ENCODE results near the gene SCFD2. TPM values are rescaled to one million over a fixed set of nuclear protein-coding genes. Genes with fewer than 3 reads are reported as not detected.

The SCFD2 gene
- total RNA-seq, 1 experiment from 2014 or later = 12.4 TPM

DNA sequence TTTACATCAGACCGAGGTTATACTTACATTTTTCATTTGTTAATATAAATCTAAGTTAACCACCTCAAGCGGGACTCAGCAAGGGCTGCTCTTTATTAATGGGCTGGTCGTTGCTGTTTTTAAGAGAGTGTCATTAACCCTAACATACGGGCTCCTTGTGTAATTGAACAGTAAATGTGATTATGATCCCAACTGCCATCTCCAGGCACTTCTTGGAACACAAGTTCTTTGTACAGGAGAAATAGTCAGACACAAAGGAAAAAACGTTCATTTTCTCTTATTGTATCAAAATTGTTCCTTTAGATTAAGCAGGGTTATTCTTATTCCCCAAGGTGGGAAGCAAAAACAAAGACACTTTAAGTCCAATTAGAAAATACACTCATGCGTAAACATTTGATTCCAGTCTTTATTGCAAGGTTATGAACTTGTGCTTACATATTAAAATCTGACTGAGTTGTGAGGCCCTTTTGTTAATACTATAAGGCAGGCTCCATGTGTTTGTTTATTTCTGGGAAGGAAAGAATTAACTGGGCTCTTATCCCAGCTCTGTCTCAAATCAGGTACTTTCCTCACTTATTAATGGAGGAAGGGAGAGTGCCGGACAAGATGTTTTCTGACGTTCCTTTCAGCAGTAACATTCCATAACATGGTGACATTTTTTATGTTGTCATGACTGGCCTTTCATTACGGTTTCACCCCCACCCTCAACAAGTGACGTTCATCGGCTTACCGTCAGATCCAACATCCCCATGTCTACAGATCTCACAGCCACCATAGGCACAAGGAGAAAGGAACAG is 407.8 kb downstream of the SCFD2 start:
- no peak for TF ChIP-seq KAT7 (CRISPR knock-in tag; IDR thresholded peaks at IDR 0.05; ENCODE audit: borderline replicate concordance)
- TF ChIP-seq, protein P1, sequence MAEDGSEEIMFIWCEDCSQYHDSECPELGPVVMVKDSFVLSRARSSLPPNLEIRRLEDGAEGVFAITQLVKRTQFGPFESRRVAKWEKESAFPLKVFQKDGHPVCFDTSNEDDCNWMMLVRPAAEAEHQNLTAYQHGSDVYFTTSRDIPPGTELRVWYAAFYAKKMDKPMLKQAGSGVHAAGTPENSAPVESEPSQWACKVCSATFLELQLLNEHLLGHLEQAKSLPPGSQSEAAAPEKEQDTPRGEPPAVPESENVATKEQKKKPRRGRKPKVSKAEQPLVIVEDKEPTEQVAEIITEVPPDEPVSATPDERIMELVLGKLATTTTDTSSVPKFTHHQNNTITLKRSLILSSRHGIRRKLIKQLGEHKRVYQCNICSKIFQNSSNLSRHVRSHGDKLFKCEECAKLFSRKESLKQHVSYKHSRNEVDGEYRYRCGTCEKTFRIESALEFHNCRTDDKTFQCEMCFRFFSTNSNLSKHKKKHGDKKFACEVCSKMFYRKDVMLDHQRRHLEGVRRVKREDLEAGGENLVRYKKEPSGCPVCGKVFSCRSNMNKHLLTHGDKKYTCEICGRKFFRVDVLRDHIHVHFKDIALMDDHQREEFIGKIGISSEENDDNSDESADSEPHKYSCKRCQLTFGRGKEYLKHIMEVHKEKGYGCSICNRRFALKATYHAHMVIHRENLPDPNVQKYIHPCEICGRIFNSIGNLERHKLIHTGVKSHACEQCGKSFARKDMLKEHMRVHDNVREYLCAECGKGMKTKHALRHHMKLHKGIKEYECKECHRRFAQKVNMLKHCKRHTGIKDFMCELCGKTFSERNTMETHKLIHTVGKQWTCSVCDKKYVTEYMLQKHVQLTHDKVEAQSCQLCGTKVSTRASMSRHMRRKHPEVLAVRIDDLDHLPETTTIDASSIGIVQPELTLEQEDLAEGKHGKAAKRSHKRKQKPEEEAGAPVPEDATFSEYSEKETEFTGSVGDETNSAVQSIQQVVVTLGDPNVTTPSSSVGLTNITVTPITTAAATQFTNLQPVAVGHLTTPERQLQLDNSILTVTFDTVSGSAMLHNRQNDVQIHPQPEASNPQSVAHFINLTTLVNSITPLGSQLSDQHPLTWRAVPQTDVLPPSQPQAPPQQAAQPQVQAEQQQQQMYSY (CRISPR knock-in tag; IDR thresholded peaks at IDR 0.05) = no peak
- no peak for TF ChIP-seq NFE2L1 (CRISPR knock-in tag; IDR thresholded peaks at IDR 0.05)
- TF ChIP-seq ZNF263 (CRISPR knock-in tag; IDR thresholded peaks at IDR 0.05; ENCODE audit: low read depth) = no peak
- TF ChIP-seq ESRRA (CRISPR knock-in tag; IDR thresholded peaks at IDR 0.05; ENCODE audit: borderline replicate concordance) = no peak
- H3K9me3 Mint-ChIP-seq = 0 out of 2 replicates have a peak, but pooled peaks cover 3% of the 10 kb centered on the region
- peaks cover 21% of the 10 kb centered on the region for H3K4me1 Mint-ChIP-seq
- no peaks in the 10 kb centered on the region for H3K27me3 Mint-ChIP-seq (ENCODE audit: low read depth)
- no peak for DNase-seq (ENCODE audit: low spot score)
- peak overlapping the region; percentile 10; the same call in 1 of the 2 replicates for H3K27ac Mint-ChIP-seq
- H3K4me3 Mint-ChIP-seq = no peak overlapping the region
- ATAC-seq = no peak
- POLR2A ChIA-PET = no interaction called here
- H3K36me3 Mint-ChIP-seq = no peaks in the 10 kb centered on the region
- CTCF ChIA-PET = interaction anchor here (2.4 kb wide), 1 partner anchor 18 kb away, joined by 6 read pairs; no protein-coding TSS in a partner anchor

DNA sequence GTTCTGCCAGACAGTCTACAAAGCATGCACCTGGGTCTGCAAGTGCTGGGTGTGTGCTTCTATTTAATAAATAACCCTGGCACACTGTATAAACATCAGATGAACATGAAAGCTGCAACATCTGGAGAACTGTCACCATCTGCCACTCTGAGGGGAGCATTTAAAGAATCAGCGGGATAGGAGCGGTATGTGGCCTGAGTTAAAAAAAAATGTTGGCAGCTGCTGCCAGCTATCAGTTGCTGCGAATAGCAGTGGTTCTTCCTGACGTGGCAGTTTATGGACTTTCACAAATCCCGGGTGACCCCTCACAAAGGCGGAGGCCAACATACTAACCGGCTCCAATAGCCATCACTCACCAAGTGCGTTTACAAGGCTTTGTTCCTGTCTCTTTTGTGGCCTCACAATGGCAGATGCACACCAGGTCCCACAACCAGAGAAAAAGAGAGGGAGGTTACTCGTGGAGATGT is 408.6 kb downstream of the SCFD2 start:
- Mint-ChIP-seq H3K4me1 (peaks cover 21% of the 10 kb centered on the region), H3K27me3 (ENCODE audit: low read depth) (no peaks in the 10 kb centered on the region), H3K36me3 (no peaks in the 10 kb centered on the region), H3K4me3 (no peak overlapping the region), H3K9me3 (0 out of 2 replicates have a peak, but pooled peaks cover 3% of the 10 kb centered on the region), H3K27ac (peak overlapping the region; percentile 15; the same call in 1 of the 2 replicates)
- DNase-seq (ENCODE audit: low spot score) = no peak
- ChIA-PET POLR2A (no interaction called here), CTCF (interaction anchor here (2.4 kb wide), 1 partner anchor 17 kb away, joined by 6 read pairs; no protein-coding TSS in a partner anchor)
- no peak for ATAC-seq
- TF ChIP-seq OVOL2 (CRISPR knock-in tag; IDR thresholded peaks at IDR 0.05; ENCODE audit: borderline replicate concordance) (no peak), ZNF219 (CRISPR knock-in tag; IDR thresholded peaks at IDR 0.05; ENCODE audit: borderline replicate concordance) (no peak), ZNF121 (CRISPR knock-in tag; IDR thresholded peaks at IDR 0.05) (no peak), TCF7 (CRISPR knock-in tag; IDR thresholded peaks at IDR 0.05; ENCODE audit: low read depth) (no peak), SMAD4 (CRISPR knock-in tag; IDR thresholded peaks at IDR 0.05) (no peak), ETV6 (CRISPR knock-in tag; IDR thresholded peaks at IDR 0.05) (no peak), NFATC4 (CRISPR knock-in tag; IDR thresholded peaks at IDR 0.05) (no peak), MYBL2 (CRISPR knock-in tag; IDR thresholded peaks at IDR 0.05) (no peak), ZNF671 (CRISPR knock-in tag; IDR thresholded peaks at IDR 0.05) (no peak), IRF2 (CRISPR knock-in tag; IDR thresholded peaks at IDR 0.05; ENCODE audit: borderline replicate concordance, low read depth) (no peak)
- TF ChIP-seq, protein P2, sequence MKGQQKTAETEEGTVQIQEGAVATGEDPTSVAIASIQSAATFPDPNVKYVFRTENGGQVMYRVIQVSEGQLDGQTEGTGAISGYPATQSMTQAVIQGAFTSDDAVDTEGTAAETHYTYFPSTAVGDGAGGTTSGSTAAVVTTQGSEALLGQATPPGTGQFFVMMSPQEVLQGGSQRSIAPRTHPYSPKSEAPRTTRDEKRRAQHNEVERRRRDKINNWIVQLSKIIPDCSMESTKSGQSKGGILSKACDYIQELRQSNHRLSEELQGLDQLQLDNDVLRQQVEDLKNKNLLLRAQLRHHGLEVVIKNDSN (CRISPR knock-in tag; IDR thresholded peaks at IDR 0.05) = no peak
- TF ChIP-seq, protein P3, sequence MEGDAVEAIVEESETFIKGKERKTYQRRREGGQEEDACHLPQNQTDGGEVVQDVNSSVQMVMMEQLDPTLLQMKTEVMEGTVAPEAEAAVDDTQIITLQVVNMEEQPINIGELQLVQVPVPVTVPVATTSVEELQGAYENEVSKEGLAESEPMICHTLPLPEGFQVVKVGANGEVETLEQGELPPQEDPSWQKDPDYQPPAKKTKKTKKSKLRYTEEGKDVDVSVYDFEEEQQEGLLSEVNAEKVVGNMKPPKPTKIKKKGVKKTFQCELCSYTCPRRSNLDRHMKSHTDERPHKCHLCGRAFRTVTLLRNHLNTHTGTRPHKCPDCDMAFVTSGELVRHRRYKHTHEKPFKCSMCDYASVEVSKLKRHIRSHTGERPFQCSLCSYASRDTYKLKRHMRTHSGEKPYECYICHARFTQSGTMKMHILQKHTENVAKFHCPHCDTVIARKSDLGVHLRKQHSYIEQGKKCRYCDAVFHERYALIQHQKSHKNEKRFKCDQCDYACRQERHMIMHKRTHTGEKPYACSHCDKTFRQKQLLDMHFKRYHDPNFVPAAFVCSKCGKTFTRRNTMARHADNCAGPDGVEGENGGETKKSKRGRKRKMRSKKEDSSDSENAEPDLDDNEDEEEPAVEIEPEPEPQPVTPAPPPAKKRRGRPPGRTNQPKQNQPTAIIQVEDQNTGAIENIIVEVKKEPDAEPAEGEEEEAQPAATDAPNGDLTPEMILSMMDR (IDR thresholded peaks at IDR 0.05) = no peak
- TF ChIP-seq, protein P4, sequence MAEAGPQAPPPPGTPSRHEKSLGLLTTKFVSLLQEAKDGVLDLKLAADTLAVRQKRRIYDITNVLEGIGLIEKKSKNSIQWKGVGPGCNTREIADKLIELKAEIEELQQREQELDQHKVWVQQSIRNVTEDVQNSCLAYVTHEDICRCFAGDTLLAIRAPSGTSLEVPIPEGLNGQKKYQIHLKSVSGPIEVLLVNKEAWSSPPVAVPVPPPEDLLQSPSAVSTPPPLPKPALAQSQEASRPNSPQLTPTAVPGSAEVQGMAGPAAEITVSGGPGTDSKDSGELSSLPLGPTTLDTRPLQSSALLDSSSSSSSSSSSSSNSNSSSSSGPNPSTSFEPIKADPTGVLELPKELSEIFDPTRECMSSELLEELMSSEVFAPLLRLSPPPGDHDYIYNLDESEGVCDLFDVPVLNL (CRISPR knock-in tag; IDR thresholded peaks at IDR 0.05; ENCODE audit: borderline replicate concordance, low read depth) = no peak
- TF ChIP-seq, protein P5, sequence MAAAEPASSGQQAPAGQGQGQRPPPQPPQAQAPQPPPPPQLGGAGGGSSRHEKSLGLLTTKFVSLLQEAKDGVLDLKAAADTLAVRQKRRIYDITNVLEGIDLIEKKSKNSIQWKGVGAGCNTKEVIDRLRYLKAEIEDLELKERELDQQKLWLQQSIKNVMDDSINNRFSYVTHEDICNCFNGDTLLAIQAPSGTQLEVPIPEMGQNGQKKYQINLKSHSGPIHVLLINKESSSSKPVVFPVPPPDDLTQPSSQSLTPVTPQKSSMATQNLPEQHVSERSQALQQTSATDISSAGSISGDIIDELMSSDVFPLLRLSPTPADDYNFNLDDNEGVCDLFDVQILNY (CRISPR knock-in tag; IDR thresholded peaks at IDR 0.05) = no peak
- TF ChIP-seq, protein P6, sequence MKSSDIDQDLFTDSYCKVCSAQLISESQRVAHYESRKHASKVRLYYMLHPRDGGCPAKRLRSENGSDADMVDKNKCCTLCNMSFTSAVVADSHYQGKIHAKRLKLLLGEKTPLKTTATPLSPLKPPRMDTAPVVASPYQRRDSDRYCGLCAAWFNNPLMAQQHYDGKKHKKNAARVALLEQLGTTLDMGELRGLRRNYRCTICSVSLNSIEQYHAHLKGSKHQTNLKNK (CRISPR knock-in tag; IDR thresholded peaks at IDR 0.05) = no peak
- TF ChIP-seq, protein P7, sequence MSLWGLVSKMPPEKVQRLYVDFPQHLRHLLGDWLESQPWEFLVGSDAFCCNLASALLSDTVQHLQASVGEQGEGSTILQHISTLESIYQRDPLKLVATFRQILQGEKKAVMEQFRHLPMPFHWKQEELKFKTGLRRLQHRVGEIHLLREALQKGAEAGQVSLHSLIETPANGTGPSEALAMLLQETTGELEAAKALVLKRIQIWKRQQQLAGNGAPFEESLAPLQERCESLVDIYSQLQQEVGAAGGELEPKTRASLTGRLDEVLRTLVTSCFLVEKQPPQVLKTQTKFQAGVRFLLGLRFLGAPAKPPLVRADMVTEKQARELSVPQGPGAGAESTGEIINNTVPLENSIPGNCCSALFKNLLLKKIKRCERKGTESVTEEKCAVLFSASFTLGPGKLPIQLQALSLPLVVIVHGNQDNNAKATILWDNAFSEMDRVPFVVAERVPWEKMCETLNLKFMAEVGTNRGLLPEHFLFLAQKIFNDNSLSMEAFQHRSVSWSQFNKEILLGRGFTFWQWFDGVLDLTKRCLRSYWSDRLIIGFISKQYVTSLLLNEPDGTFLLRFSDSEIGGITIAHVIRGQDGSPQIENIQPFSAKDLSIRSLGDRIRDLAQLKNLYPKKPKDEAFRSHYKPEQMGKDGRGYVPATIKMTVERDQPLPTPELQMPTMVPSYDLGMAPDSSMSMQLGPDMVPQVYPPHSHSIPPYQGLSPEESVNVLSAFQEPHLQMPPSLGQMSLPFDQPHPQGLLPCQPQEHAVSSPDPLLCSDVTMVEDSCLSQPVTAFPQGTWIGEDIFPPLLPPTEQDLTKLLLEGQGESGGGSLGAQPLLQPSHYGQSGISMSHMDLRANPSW (CRISPR knock-in tag; conservative IDR thresholded peaks at IDR 0.05; ENCODE audit: low read depth) = no peak
- TF ChIP-seq, protein P8, sequence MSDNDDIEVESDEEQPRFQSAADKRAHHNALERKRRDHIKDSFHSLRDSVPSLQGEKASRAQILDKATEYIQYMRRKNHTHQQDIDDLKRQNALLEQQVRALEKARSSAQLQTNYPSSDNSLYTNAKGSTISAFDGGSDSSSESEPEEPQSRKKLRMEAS (CRISPR knock-in tag; IDR thresholded peaks at IDR 0.05) = no peak

All from WTC11 (cell line).